GM12892 (cell line): ENCODE measurements around the gene PRDM10.

Source experiments
- DNase-seq: peaks from one replicate; pipeline ENCODE4 v3.0.0; 2011; ENCODE audit not compliant: insufficient read length
- FAIRE-seq: peaks from 2 replicates; lab custom pipeline; 2011; peaks lifted over from hg19 to GRCh38; lab: Jason Lieb, UNC
- POLR2A ChIP-seq: IDR thresholded peaks from 2 replicates; pipeline ENCODE4 v1.6.1; 2011; ENCODE audit warnings: low read depth, low read length, control low read depth
- POLR2AphosphoS5 ChIP-seq: IDR thresholded peaks from 2 replicates; pipeline ENCODE4 v1.6.1; 2011; ENCODE audit warnings: low read depth, low read length, control low read depth
- TAF1 ChIP-seq: IDR thresholded peaks from 2 replicates; pipeline ENCODE4 v1.6.1; 2011; ENCODE audit warnings: low read depth, mild to moderate bottlenecking, control low read depth, low read length, borderline replicate concordance

The PRDM10 gene

GRCh38 chr11:130002846-130003716, 446 bp upstream of the PRDM10 start:
- FAIRE-seq: peak; percentile 97
- peak; percentile 73; the same call in 1 of the 2 replicates for TF ChIP-seq TAF1
- peak; percentile 82; the same call in 1 of the 2 replicates for TF ChIP-seq POLR2A
- TF ChIP-seq POLR2AphosphoS5: peak; percentile 77
- peak; percentile 91 for DNase-seq

GRCh38 chr11:130001461-130002351, 929 bp downstream of the PRDM10 start:
- FAIRE-seq: no peak
- TF ChIP-seq TAF1 (no peak; the same call in 1 of the 2 replicates), POLR2AphosphoS5 (0 out of 2 replicates have a peak, but pooled peaks have one; percentile 37)
- DNase-seq: peak; percentile 39

DNA sequence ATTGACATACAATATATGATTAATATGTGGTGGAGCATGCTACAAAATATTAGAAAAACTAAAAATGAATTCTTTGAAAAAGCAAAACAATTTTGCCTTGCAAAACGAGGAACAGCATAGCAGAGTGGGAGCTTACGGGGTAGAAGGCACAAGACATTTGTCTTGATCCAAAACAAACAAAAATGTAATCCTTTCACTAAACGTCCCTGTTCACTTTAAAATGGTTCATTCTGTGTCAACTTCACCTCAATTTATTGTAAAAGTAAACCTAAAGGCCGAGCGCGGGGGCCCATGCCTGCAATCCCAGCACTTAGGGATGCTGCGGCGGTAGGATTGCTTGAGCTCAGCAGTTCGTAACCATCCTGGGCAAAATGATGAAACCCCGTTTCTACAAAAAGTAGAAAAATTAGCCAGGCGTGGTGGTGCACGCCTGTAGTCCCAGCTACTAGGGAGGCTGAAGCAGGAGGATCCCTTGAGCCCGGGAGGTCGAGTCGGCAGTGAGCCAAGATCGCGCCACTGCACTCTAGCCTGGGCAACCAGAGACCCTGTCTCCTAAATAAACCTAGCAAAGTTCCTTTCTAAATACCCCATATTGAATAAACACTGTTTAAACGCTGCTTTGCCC, 2.0 kb downstream of the PRDM10 start:
- TF ChIP-seq TAF1 (no peak), POLR2AphosphoS5 (no peak), POLR2A (no peak)
- FAIRE-seq: no peak
- no peak for DNase-seq

DNA sequence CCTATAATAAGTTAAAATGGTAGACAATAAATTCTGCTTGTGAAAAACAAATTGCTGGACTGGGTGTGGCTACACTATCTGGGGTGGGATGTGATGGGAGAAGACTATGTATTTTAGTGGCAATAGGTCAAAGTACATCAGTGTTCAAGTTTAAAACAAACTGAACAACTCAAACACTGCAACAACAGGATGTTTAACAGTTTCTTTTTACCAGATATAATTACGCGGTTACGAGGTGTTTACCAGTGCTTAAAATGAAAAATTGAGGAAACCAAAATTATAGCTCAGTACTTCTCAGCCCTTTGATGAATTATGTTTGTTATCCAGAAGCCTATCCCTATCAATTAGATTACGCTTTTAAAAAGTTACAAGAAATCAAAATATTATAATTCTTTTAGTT, 3.2 kb downstream of the PRDM10 start:
- FAIRE-seq (no peak), DNase-seq (no peak)
- TF ChIP-seq TAF1 (no peak), POLR2AphosphoS5 (no peak), POLR2A (no peak)

DNA sequence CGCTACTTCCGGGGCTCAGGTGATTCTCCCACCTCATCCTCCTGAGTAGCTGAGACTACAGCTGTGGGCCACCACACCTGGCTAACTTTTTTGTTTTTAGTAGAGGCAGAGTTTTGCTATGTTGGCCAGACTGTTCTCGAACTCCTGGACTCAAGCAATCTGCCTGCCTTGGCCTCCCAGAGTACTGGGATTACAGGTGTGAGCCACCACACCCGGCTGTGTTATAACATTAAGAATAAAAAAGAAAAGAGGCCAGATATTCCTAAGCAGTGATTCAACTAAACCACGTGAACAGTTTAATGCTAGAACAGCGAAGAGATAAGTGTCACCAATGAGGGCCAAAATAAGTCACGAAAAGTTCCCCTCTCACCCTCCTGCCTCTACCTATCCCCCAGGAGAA, 3.7 kb downstream of the PRDM10 start:
- FAIRE-seq (no peak), DNase-seq (no peak)
- TF ChIP-seq POLR2A (no peak), POLR2AphosphoS5 (no peak), TAF1 (no peak)

DNA sequence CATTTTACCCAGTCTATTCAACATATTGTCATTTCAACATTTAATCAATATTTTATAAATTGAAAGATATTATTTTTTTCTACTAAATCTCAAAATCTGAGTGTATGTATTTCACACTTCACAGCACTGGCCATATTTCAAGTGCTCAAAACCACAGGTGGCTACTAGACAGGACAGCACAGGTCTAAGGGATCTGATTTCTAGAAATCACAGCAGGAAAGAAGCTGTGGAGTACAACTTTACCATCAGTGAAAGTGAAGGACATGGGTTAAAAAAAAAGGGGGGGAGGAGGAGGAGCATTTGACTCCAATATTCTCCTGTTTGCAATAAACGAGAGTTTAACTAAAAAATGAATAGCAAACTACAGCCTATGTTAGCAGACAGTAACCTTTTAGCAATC, 4.5 kb downstream of the PRDM10 start:
- TF ChIP-seq POLR2A: no peak
- TF ChIP-seq TAF1: no peak
- no peak for TF ChIP-seq POLR2AphosphoS5
- DNase-seq: no peak
- no peak for FAIRE-seq

- DNase-seq (no peak), FAIRE-seq (no peak)
- TF ChIP-seq TAF1 (no peak), POLR2AphosphoS5 (no peak), POLR2A (no peak)
These were observed 5.1 kb downstream of the PRDM10 start for GRCh38 chr11:129997513-129997912.

GRCh38 chr11:129996113-129996870, 6.3 kb downstream of the PRDM10 start:
- DNase-seq (no peak), FAIRE-seq (no peak)
- TF ChIP-seq TAF1: no peak
- no peak for TF ChIP-seq POLR2A
- no peak for TF ChIP-seq POLR2AphosphoS5

- no peak for FAIRE-seq
- TF ChIP-seq TAF1 (no peak), POLR2A (no peak), POLR2AphosphoS5 (no peak)
- no peak for DNase-seq
These were observed 7.5 kb downstream of the PRDM10 start for GRCh38 chr11:129995163-129995562.

GRCh38 chr11:129992161-129992944, 10.3 kb downstream of the PRDM10 start:
- FAIRE-seq: no peak
- TF ChIP-seq TAF1: no peak
- TF ChIP-seq POLR2AphosphoS5: no peak
- TF ChIP-seq POLR2A: no peak
- DNase-seq: no peak
